Measurements from ENCODE around the gene KITLG.
"Not testable (repeated sequence)": the region's sequence is repeated elsewhere in the genome, so short reads cannot be mapped to it uniquely, and the experiment has no call there.

The KITLG gene

DNA sequence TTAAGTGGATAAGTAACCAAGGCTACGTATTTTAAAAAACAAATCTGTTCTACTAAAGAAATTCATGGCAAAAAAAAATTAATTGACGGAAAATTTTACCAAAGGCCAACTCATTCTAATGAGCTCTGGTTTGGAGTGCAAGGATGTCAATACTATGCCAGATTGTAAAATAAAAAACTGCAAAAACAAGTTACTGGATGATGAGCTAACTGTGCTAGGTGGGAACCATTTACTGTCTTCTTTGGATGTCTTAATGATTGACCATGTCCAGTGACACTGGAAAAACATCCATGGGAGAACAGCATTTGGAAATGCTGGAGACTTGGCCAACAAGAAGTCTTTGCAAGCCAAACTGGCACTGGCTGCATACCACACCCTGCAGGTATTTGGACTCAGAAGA is 41.6 kb downstream of the KITLG start:
- no peak for DNase-seq (ENCODE audit: low spot score)

DNA sequence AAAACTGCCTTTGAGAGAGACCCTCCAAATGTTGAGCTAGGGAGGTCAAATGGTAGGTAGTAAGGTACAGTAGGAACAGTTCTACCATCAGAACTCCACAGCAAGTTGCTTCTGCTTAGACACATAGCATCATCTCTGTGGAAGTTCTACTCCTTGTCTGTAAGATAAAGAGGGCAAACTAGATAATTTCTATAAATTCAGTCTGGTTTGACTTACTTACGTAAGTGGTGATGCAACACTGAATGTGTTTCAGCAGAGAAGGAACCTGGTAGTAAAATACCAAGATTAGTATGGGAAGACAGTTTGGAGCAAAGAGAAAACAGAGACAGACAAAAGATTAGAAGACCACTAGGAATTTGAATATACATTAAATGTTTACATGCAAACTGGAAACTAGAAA is 42.0 kb downstream of the KITLG start:
- DNase-seq (ENCODE audit: low spot score), result no peak

DNA sequence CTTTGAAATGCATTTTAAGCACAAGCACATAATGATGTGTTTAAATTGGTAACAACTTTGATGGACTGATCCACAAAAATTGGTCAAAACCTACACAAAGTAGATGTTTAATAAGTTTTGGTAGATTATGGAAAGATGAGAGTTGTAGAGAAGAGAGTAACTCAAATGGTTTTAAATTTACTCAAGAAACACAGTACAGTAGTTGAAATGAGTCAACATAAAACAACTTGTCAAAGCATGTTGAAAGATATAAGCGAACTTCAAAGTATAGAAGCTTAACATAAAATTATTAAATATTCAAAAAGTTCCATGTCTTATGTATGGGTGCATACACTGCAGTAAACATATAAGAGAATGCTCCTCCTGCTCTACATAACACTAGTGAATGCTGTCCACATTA is 49.4 kb downstream of the KITLG start:
- DNase-seq (ENCODE audit: low spot score), result no peak

DNA sequence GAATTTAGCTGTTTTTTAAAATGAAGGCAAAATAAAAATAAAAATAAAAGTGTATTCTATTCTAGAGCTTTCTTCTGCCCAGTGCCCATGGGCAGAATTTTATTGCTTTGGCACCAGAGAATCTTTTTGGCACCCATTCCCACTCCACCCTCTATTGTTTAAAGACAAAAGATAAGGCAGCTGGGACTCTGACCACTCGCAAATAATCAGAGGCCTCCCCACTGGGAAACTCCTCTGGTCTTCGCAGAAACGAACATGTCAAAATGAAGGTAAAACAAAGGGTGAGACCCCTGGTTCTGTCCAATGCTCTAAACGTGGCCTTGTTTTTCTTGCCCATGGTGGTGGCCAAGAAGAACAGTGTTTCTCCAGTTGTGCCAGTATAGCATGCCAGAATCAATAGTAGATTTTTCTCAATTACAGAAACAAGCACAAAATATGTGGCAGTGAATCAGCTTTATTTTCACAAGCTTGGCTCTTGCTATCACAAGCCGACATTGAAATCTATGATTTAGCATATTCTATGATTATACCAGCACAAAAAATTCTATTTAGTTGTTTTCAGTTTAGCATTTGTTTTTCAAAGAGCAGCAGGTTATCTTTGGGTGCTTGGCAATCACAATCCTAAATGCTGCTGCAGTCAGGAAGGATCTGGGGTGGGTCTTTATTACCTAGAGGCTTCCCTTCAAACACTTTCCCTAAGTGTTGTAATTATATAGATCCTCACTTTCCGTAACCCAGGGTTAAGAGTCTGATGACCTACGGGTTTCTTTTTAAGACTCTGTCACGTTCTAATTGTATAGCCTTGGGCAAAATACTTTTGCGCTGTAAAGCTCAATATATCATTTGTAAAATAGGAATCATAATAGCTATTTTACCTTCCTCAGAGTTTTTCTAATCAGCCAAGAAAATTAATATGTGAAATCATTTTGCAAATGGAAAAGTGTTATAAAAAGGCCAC is 50.5 kb downstream of the KITLG start:
- DNase-seq (ENCODE audit: low spot score), result no peak

DNA sequence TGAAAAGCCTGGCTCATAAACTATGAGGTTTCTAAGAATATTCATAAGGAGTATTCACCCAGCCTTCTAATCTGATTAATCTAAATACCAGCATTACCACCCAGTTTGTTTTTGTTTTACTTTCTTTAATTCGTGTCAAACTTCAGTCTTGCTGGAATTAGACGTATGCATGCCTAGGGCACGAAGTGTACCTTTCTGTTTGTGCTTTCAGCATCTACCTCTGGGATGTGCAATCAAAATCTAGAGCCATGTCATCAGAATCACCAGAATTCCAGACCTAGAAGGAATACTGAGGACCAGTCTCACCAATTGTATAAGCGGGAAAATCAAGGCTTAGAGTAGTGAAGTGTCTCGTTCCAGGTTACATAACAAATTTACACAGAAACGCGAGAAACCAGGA is 57.3 kb downstream of the KITLG start:
- DNase-seq (ENCODE audit: low spot score), result no peak

DNA sequence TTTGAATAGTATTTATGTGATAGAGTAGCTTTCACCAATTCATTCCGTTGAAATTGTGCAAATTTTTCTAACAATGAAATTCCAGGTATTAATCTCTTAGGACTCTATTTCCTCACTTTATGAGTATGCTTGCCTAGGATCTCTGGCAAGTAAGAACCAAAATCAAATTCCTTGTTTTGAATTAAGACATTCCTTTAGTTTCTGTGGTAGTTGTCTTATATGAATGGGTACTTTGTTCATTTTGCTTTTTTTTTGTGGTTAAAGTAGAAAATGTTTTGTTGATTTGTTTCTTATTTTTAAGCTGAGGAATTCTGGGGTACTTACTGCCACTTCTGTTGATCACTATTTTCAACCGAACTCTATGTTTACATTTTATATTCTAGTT is 59.8 kb downstream of the KITLG start:
- no peak for DNase-seq (ENCODE audit: low spot score)

DNA sequence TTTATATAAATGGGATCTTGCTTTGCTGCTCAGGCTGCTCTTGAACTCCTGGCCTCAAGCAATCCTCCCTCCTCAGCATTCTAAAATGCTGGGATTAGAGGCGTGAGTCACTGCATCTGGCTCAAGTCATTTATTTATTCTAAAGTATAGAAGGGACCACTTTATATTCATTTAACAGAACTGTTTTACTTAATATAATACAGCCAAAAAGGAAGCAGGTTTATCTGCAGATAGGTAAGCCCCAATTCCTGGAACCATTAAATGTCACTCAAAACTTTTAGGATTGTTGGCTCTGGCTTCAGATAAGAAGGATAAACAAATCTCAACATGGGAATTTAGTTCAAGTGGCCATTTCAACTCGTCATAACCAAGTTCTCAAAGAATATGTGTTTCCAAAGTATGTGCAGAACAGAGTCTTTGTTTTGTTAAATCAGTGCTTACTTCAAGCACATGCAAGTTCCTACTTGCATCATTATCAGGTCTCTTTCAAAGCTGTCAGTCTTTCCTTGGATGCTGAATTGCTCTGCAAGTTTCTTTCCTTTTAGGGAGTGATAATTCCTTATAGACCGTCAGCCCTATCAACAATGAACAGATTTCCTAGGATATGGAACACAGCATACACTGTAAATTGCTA is 60.4 kb downstream of the KITLG start:
- DNase-seq (ENCODE audit: low spot score), result no peak

DNA sequence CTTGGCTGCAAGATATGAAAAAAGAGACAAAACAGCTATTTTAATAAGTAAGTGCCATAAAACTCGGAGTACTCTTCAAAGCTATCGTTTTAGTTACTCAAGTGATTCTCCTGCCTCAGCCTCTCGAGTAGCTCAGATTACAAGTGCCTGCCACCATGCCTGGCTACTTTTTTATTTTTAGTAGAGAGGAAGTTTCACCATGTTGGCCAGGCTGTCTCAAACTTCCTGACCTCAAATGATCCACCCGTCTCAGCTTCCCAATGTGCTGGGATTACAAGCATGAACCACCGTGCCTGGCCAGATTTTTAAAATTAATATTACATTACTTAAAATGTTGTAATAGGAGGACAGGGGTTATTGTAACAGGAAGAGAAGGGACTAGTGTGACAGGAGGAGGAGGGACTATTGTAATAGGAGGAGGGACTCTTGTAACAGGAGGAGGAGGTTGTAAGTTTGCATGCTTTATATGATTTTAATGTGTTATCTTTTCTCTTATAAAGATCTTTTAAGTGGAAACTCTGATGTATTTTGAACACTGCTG is 61.3 kb downstream of the KITLG start:
- no peak for DNase-seq (ENCODE audit: low spot score)

DNA sequence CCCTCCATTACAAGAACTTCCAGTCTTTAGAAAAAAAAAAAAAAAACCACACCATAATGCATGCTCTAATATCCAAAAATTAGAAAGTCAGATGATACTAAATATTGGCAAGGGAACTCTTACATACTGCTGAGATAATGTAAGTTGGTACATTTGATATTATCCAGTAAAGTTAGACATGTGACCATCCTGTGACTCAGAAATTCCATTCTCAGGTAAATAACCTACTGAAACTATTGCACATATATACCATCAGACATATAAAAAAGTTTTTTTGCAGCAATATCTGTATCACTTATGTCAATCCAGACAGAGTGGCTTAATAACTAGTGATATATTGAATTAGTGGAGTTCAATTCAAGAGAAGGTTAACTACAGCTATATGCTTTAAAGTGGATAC is 63.5 kb downstream of the KITLG start:
- no peak for DNase-seq (ENCODE audit: low spot score)

DNA sequence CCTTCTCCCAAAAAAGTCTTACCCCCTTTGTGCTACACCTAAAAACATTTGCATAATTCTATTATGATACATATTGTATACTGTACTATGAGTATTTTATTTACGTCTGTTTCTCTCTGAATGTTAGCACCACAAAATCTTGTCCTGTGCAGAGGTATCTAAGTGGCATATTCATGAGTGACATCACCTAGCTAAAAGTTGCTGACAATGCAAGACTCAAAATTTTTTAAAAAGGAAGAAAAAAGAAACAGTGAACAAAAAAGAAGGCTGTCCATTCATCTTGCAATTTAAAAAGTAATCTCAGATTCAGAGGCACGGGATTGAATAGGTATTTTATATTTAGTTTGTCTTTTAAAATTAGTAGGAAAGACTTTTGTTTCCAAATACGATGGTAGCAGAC is 69.4 kb downstream of the KITLG start:
- DNase-seq (ENCODE audit: low spot score), result no peak

DNA sequence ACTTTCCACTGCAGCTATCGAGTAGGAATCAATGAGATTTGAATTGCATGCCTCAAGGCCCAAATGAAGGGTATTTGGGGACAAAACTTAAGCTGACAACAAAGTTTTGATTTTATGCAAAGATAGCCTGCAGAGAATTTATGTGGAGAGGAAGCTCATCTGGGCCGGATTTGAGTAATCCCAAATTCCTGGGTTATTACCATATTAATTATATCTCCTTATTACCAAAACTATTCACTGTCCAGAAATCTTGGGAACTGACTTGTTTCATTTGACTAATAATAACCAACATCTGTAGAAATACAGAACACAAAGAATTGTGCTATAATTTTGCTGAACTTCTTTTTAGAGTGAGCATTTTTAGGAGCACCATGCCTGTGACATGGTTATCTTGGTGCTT is 70.4 kb downstream of the KITLG start:
- DNase-seq (ENCODE audit: low spot score), result no peak

DNA sequence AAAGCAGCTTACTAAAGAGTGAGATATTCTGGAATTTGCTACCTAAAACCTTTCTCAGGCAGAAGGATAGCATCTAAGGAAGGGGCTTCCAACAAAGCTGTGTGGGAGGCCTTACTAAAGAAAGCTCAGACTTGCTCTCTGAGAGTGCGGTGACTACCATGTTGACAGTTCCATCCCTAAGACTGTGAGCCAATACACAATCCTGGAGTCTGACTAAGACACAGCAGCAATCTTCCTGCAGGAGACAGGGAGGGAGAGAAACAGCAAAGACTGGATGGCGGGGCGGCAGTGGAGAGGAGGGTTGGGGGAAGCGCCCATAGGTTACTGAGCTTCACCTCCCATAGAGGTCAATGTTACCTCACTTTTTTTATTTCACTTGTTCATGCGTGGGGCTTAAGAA is 70.9 kb downstream of the KITLG start:
- DNase-seq (ENCODE audit: low spot score), result no peak

DNA sequence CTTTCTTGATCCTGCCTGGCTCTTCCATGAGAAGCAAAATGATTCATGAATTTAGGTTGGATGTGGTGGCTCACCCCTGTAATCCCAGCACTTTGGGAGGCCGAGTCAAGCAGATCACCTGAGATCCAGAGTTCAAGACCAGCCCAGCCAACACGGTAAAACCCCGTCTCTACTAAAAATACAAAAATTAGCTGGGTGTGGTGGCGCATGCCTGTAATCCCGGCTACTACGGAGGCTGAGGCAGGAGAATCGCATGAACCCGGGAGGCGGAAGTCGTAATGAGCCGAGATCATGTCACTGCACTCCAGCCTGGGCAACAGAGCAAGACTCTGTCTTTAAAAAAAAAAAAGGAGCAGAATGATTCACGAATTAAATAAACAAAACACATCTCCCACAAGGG is 72.4 kb downstream of the KITLG start:
- not testable (repeated sequence) for DNase-seq (ENCODE audit: low spot score)

DNA sequence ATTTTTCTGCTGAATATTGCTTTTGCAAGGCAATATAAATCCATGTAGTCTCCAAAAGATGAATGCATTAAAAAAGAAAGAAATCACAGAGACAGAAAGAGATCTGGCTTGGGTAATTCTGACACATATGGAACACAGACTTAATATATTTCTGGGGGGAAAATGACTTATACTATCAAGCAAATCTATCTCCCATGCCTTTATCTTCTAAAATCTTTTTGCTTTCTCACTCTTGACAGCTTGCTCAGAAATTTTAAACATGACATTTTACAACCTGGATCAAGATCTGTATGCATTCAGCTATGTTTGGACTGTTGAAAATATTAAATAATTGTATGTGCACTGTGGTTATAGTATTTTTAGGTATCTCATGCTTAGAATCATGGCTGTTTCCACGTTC is 73.0 kb downstream of the KITLG start:
- no peak for DNase-seq (ENCODE audit: low spot score)

DNA sequence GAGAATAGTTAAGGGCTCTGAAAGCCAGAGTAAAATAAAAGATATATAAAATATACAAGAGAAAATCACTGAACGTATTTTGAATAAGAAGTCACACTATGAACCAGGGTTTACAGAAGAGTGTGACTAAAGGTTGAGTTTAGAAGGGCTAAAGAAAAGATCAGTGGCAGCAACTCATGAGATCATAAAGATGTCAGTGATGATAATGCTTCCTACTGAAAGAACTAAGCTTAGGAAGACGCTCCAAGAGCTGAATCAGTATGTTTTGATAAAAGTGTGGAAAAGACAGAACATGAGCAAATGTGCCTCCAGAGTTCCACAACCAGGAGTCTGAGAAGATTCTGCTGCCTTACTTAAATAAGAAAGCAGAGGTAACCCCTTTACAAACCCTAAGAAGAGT is 74.6 kb downstream of the KITLG start:
- DNase-seq (ENCODE audit: low spot score), result no peak

DNA sequence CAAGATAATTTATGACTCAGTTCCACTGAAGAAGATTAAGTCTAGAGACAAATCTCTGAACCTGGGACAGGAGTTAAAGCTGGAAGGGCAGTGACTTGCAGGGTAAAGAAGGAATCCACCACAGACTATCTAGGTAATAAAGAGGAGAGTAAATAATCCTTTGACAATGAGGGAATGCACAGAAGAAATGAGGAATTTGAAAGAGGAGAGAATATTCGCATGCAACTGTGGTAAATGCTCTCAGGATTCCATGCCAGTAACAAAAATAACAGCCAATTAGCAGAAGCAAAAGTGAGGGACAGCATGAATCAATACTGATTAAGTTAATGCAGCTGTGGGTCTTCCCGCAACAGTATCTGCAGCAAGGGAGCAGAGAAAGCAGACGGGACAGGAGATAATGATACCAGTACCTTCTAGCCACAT is 77.0 kb downstream of the KITLG start:
- no peak for DNase-seq (ENCODE audit: low spot score)

DNA sequence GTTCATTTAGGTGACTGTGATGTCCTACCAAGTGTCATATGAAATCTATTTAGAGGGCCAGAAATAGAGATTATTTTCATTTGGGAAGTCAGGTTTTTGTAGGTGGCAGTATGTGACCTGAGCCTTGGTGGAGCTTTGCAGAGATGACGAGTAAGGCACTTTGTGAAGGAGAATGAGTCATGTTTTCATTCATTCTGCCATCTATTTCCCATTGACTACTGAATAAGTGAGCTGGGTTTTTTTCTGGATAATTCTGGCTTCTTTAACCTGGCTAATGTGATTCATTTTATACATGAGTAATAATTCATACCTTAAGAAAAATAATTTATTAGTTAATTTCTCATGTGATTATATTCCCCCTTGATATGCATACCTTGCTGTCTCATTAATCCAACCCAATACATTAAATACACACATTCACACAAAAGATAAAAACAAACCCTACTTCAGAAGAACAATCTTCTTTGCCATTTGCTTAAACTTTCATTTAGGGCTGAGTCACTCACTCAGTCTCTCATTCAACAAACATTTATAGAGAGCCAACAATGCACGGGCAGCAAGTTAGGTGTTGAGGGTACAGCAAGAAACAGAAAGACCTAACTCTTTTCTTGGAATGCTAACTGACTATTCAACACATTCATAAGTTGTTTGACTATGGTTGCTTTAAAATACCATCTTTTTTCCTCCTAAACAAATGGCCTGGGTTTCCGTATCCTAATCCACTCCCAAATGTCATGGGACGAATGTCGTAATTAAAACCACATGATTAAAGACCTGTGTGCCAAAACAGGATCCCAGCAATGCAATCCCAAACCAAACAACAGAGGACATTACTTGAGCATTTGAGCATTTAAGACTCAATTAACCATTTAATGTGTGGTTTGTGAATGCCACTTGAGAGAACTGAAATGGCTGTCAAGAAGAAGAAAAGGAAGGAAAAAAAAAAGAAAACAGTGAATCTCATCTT is 78.0 kb downstream of the KITLG start:
- no peak for DNase-seq (ENCODE audit: low spot score)

DNA sequence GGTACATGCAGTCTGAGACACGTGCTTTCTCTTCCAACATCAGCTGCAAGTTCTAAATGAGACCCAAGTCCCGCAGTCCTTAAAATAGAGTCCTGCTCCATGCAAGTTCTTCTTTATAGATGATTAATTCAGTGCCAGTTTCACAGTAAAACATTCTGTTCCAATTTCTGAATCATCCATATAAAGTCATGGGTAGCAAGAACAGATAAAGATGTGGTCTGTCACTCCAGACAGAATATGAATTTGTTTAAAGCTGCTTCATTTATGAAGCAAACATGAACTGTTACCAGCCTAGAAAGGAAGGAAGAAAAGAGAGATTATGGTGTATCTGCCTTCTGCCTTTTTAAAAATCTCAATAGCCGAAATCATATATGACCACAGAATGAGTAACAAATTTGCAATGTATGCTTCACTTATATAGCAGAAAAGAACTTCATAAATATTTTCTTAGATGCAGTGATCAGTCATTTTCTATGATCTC is 83.3 kb downstream of the KITLG start:
- DNase-seq (ENCODE audit: low spot score), result no peak

DNA sequence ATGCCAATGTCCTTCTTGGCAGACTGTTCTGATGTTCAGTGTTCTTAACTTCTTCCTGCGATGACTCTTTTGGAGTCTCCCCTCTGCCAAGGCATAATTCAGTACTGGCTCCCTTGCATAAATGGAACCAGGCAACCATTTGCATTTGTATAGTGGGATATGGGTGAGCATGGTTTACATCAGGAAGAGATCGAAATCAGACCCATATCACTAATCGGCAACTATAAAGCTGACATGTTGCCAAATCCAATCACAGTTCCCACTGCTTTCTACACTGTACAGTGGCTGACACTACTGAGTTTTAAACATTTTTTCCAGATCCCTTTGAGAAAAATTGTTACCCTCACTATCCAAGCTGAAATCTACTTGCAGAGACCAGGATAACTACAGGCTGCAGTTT is 83.8 kb downstream of the KITLG start:
- DNase-seq (ENCODE audit: low spot score), result no peak

DNA sequence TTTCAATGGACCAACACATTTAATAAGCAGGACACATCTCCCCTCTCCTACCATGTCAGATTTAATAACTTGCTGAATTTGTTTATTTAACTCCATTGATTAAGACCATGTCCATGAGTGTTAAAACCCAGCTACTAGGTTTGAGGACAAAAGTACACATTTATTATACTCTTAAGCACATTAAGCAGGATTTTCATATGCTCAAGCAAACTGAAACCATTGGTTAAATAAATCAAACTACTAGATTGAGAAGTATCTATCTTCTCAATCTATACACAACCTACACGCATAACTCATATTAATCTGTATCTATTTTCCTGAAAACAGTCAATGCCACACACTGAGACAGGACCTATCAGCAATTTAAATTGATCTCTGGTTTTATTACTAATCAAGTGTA is 85.2 kb downstream of the KITLG start:
- no peak for DNase-seq (ENCODE audit: low spot score)

DNA sequence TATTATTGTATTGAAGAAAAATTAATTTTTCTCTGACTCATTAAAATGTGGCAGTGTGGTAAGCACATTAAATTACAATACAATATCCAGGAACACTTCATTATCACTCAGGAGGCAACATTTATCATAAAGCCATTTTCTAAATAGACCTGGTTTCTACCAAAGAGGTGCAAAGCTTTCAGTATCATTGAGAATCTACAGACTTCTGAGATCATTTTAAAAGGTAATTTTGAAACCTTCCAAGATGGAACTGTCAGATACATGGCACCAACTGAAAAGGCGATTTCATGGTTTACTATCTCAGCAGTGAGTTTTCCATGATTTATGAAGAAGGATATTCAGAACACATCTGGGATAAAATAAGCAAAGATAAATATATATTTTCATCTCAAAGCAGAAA is 85.8 kb downstream of the KITLG start:
- no peak for DNase-seq (ENCODE audit: low spot score)

DNA sequence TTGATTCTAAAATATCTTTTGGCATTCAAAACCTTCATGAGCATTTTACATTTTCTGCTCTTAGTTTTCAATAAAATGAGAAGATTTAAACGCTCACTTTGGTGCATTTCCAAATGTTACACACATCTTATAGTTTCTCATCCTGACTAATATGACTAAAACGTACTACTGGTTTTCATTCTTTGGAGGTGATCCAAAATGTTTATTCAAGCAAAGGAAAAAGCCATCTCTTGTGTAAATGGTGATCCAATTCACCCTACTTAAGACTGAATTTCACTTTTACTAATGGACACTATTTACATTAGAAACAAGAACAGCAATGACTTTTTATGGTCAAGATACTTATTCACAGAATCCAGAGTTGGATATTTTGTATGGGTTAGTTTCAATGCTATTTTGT is 86.6 kb downstream of the KITLG start:
- no peak for DNase-seq (ENCODE audit: low spot score)

All from germinal center (tissue), 1 donor.